ENCODE results near the gene ENGASE.

The ENGASE gene

GRCh38 chr17:79081571-79082276 is 7.1 kb downstream of the ENGASE start:
- no peak overlapping the region for H3K4me3 ChIP-seq (ENCODE audit: low read depth, low read length)
- no peak for TF ChIP-seq CTCF (IDR thresholded peaks at IDR 0.05; ENCODE audit: low read depth, low read length)

- no peak overlapping the region for H3K4me3 ChIP-seq (ENCODE audit: low read depth, low read length)
- peak; percentile 89 for TF ChIP-seq CTCF (IDR thresholded peaks at IDR 0.05; ENCODE audit: low read depth, low read length)
Measured at GRCh38 chr17:79082311-79083190, 7.9 kb downstream of the ENGASE start.

GRCh38 chr17:79083191-79083971 is 8.8 kb downstream of the ENGASE start:
- TF ChIP-seq CTCF (IDR thresholded peaks at IDR 0.05; ENCODE audit: low read depth, low read length): no peak
- no peak overlapping the region for H3K4me3 ChIP-seq (ENCODE audit: low read depth, low read length)

GRCh38 chr17:79084291-79085153 is 9.9 kb downstream of the ENGASE start:
- TF ChIP-seq CTCF (IDR thresholded peaks at IDR 0.05; ENCODE audit: low read depth, low read length): no peak
- H3K4me3 ChIP-seq (ENCODE audit: low read depth, low read length): no peak overlapping the region

GRCh38 chr17:79085154-79085920 is 10.7 kb downstream of the ENGASE start:
- TF ChIP-seq CTCF (IDR thresholded peaks at IDR 0.05; ENCODE audit: low read depth, low read length): no peak
- no peak overlapping the region for H3K4me3 ChIP-seq (ENCODE audit: low read depth, low read length)

- H3K4me3 ChIP-seq (ENCODE audit: low read depth, low read length): no peak overlapping the region
- no peak for TF ChIP-seq CTCF (IDR thresholded peaks at IDR 0.05; ENCODE audit: low read depth, low read length)
Measured at GRCh38 chr17:79085921-79086551, 11.4 kb downstream of the ENGASE start.
